AG08396 (cell line): ENCODE measurements around the gene CC2D1A.
A peak's percentile ranks its signal among the peaks of the same experiment; 100 is the strongest.
"Not testable (repeated sequence)": the region's sequence is repeated elsewhere in the genome, so short reads cannot be mapped to it uniquely, and the experiment has no call there.

Source experiments
- DNase-seq: peaks from one replicate; pipeline ENCODE4 v3.0.0; 2012; ENCODE audit warnings: low spot score, mixed read lengths

Gene CC2D1A

GRCh38 chr19:13962699-13963602 lies 57.0 kb downstream of the CC2D1A start:
- peak; percentile 76 for DNase-seq

- DNase-seq = no peak
These were observed 57.7 kb downstream of the CC2D1A start for GRCh38 chr19:13963603-13964105.

GRCh38 chr19:13964776-13965175 lies 58.8 kb downstream of the CC2D1A start:
- peak; percentile 70 for DNase-seq

- no peak for DNase-seq
These were observed 59.4 kb downstream of the CC2D1A start for GRCh38 chr19:13965377-13965896.

- DNase-seq = no peak
These were observed 60.1 kb downstream of the CC2D1A start for GRCh38 chr19:13965926-13966683.

GRCh38 chr19:13966684-13967128 lies 60.7 kb downstream of the CC2D1A start:
- DNase-seq = no peak

GRCh38 chr19:13967206-13967605 lies 61.2 kb downstream of the CC2D1A start:
- DNase-seq = not testable (repeated sequence)

- no peak for DNase-seq
These were observed 62.5 kb downstream of the CC2D1A start for GRCh38 chr19:13968383-13968935.

GRCh38 chr19:13968999-13969398 lies 63.0 kb downstream of the CC2D1A start:
- no peak for DNase-seq

- DNase-seq = no peak
These were observed 63.9 kb downstream of the CC2D1A start for GRCh38 chr19:13969897-13970296.

GRCh38 chr19:13971868-13972267 lies 65.9 kb downstream of the CC2D1A start:
- DNase-seq = not testable (repeated sequence)

GRCh38 chr19:13972368-13973155 lies 66.6 kb downstream of the CC2D1A start:
- no peak for DNase-seq

GRCh38 chr19:13973479-13973878 lies 67.5 kb downstream of the CC2D1A start:
- not testable (repeated sequence) for DNase-seq

- DNase-seq = no peak
These were observed 68.1 kb downstream of the CC2D1A start for GRCh38 chr19:13974073-13974472.

- no peak for DNase-seq
These were observed 69.9 kb downstream of the CC2D1A start for GRCh38 chr19:13975870-13976269.

GRCh38 chr19:13976446-13976845 lies 70.4 kb downstream of the CC2D1A start:
- DNase-seq = no peak

GRCh38 chr19:13977803-13978202 lies 71.8 kb downstream of the CC2D1A start:
- DNase-seq = no peak

- peak; percentile 51 for DNase-seq
These were observed 72.6 kb downstream of the CC2D1A start for GRCh38 chr19:13978351-13979243.

GRCh38 chr19:13979244-13979615 lies 73.2 kb downstream of the CC2D1A start:
- DNase-seq = no peak

- DNase-seq = no peak
These were observed 73.7 kb downstream of the CC2D1A start for GRCh38 chr19:13979686-13980085.
